ENCODE results near the gene NKPD1.

DNA sequence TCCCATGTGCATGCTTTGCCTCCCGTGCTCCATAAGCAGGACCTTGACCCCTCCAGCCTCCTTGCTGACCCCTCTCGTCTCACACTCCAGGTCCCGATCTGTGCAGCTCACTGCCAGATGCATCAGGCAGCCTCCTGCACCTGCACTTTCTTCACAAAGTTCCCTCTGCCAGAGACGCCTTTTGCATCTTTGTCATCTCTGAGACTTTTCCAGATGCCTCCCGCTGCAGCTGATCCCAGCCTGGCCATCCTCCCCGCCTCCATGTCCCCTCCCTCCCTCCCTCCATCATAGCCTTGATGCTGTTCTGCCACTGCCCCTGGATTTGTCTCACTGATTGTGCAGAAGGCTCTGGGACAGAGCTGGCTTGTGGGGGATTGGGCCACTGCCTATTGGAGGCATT is 38.0 kb downstream of the NKPD1 start:
- TF ChIP-seq EZH2 (IDR thresholded peaks at IDR 0.05; ENCODE audit: insufficient read depth, poor library complexity, severe bottlenecking) (no peak), EZH2phosphoT487 (IDR thresholded peaks at IDR 0.05; ENCODE audit: insufficient read depth, low read depth) (no peak)

Measured in GM23248 (cell line).